ENCODE results near the gene THOC2. TPM values are rescaled to one million over a fixed set of nuclear protein-coding genes. Genes with fewer than 3 reads are reported as not detected.
"Not testable (repeated sequence)": the region's sequence is repeated elsewhere in the genome, so short reads cannot be mapped to it uniquely, and the experiment has no call there.

THOC2 gene
- total and polyA plus RNA-seq, 2 experiments from 2014 or later: 60.2 to 64.3 TPM

DNA sequence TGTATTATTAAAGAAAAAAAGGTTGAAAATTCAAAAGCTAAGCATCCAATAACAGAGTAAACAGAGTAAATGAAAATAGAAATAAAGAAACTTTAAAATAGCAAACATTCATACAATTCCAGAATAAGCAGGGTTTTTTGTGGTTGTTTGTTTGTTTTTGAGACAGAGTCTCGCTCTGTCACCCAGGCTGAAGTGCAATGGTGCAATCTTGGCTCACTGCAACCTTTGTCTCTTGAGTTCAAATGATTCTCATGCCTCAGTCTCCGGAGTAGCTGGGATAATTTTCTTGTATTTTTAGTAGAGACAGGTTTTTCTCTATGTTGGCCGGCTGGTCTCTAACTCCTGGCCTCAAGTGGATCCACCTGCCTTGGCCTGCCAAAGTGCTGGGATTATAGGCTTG, 6.6 kb upstream of the THOC2 start:
- no peak overlapping the region for H3K27ac ChIP-seq
- no peak for DNase-seq (ENCODE audit: low read depth in 1 of 2, low spot score in 1 of 2)
- H3K4me1 ChIP-seq (ENCODE audit: low read depth): no peaks in the 10 kb centered on the region
- H3K27me3 ChIP-seq: no peaks in the 10 kb centered on the region
- no peaks in the 10 kb centered on the region for H3K36me3 ChIP-seq
- no peaks in the 10 kb centered on the region for H3K9me3 ChIP-seq (ENCODE audit: low read depth)
- H3K4me3 ChIP-seq: no peak overlapping the region
- TF ChIP-seq, protein P1, sequence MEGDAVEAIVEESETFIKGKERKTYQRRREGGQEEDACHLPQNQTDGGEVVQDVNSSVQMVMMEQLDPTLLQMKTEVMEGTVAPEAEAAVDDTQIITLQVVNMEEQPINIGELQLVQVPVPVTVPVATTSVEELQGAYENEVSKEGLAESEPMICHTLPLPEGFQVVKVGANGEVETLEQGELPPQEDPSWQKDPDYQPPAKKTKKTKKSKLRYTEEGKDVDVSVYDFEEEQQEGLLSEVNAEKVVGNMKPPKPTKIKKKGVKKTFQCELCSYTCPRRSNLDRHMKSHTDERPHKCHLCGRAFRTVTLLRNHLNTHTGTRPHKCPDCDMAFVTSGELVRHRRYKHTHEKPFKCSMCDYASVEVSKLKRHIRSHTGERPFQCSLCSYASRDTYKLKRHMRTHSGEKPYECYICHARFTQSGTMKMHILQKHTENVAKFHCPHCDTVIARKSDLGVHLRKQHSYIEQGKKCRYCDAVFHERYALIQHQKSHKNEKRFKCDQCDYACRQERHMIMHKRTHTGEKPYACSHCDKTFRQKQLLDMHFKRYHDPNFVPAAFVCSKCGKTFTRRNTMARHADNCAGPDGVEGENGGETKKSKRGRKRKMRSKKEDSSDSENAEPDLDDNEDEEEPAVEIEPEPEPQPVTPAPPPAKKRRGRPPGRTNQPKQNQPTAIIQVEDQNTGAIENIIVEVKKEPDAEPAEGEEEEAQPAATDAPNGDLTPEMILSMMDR (IDR thresholded peaks at IDR 0.05; ENCODE audit: low read depth, low read length): no peak

DNA sequence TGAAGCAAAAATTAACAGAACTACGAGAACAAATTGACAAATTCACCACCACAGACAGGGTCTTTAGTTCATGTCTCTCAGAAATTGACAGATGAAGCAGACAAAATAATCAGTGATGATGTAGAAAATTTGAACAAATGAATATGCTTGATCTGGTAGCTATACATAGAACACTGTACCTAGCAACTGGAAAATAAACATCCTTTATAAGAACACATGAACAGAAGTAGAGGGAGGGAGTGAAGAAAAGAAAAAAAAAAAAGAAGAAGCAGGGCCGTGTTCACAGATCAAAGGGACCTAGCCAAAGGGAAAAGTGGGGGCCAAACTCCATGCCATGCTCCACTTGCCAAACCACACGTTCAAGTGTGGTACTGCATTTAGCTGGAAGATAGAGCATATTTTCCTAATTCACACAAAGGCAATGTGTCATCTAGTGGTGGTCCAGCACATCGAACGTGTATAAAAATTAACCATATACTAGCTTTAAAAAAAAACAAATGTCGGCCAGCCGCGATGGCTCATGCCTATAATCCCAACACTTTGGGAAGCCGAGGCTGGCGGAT, 5.6 kb upstream of the THOC2 start:
- Histone ChIP-seq H3K36me3 (no peaks in the 10 kb centered on the region), H3K4me1 (ENCODE audit: low read depth) (no peaks in the 10 kb centered on the region), H3K4me3 (no peak overlapping the region), H3K9me3 (ENCODE audit: low read depth) (no peaks in the 10 kb centered on the region), H3K27ac (no peak overlapping the region), H3K27me3 (no peaks in the 10 kb centered on the region)
- TF ChIP-seq, protein P1 (IDR thresholded peaks at IDR 0.05; ENCODE audit: low read depth, low read length): no peak
- no peak for DNase-seq (ENCODE audit: low read depth in 1 of 2, low spot score in 1 of 2)

DNA sequence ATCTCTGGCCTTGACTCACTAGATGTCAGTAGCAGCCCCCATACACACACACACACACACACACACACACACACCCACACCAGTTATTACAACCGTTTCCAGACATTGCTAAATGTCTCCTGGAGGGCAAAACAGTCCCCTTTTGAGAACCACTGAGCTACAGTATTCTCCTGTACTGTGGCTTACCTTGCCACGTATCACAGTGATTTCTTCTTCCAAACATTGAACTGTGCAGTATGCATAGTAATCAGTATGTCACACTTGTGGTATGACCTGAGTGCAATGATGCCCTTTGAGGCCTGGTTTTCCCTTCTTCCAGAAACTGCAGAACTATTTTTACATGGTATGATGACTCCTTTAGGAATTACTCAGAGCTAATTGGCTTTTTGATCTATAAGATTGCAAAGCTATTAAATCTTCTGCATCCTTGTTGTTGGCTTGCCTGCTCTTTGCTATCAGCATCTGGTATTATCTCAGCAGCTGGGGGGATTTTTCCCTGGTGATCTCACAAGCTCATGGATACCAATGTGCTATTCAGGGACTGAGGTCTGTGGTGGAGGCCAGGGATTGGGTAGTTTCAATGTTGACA, 3.6 kb upstream of the THOC2 start:
- peak overlapping the region; percentile 53 for H3K27ac ChIP-seq
- DNase-seq (ENCODE audit: low read depth in 1 of 2, low spot score in 1 of 2): peak in 1 of 2 donors; percentile 16
- no peaks in the 10 kb centered on the region for H3K36me3 ChIP-seq
- H3K4me1 ChIP-seq (ENCODE audit: low read depth): no peaks in the 10 kb centered on the region
- no peaks in the 10 kb centered on the region for H3K9me3 ChIP-seq (ENCODE audit: low read depth)
- H3K27me3 ChIP-seq: no peaks in the 10 kb centered on the region
- no peak overlapping the region for H3K4me3 ChIP-seq
- TF ChIP-seq, protein P1 (IDR thresholded peaks at IDR 0.05; ENCODE audit: low read depth, low read length): no peak

DNA sequence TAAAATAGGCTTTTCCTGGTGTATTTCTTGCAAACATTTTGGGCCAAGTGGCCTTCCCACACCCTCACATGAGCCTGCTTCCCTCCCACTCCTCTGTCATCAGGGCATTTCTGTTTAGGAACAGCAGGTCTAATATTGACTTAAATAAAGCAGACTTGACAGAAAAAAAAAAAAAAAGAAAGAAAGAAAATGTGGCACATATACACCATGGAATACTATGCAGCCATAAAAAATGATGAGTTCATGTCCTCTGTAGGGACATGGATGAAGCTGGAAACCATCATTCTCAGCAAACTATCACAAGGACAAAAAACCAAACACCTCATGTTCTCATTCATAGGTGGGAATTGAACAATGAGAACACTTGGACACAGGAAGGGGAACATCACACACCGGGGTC, 2.3 kb upstream of the THOC2 start:
- H3K36me3 ChIP-seq; H3K4me1 ChIP-seq (ENCODE audit: low read depth); DNase-seq (ENCODE audit: low read depth in 1 of 2, low spot score in 1 of 2); H3K27me3 ChIP-seq; H3K9me3 ChIP-seq (ENCODE audit: low read depth); H3K27ac ChIP-seq; H3K4me3 ChIP-seq: not testable (repeated sequence)

DNA sequence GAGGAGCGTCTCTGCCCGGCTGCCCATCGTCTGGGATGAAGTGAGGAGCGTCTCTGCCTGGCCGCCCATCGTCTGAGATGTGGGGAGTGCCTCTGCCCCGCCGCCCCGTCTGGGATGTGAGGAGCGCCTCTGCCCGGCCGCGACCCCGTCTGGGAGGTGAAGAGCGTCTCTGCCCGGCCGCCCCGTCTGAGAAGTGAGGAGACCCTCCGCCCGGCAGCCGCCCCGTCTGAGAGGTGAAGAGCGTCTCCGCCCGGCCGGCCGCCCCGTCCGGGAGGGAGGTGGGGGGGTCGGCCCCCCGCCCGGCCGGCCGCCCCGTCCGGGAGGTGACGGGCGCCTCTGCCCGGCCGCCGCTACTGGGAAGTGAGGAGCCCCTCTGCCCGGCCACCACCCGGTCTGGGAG, 1.2 kb upstream of the THOC2 start:
- not testable (repeated sequence) for H3K4me3 ChIP-seq; DNase-seq (ENCODE audit: low read depth in 1 of 2, low spot score in 1 of 2); H3K36me3 ChIP-seq; H3K4me1 ChIP-seq (ENCODE audit: low read depth); H3K27me3 ChIP-seq; H3K9me3 ChIP-seq (ENCODE audit: low read depth); H3K27ac ChIP-seq

DNA sequence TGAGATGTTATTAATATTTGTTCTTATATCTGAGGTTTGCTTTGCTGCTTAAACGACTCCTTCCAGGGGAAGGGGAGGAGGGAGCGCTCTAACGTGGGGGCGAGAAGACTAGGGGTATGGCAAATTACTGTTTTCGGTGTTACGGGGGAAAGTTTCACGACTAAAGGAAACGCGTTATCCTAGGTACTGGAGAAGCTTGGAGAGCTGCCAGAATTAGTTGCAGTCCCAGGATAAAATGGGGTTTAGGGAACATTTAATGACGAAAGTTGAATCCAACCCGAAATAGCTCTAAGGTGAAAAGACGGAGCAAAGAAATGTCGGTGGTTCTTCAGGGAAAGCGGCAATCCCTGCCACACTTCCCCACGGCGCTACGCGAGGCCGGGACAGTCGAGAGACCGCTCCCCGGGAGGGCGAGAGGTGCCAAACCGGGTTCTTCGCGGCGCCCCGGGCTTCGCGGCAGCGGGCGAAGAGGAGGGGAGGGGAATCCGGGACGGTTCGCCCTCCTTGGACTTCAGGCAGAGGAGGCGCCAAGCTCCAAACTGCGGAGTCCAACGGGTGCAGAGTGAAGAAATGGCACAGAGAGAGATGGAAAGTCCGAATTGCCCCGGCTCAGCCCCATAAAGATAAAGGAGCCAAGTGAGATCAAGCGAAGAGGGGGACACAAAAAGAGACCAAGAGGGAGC, 724 bp downstream of the THOC2 start:
- TF ChIP-seq, protein P1 (IDR thresholded peaks at IDR 0.05; ENCODE audit: low read depth, low read length): no peak
- Histone ChIP-seq H3K27ac (peak overlapping the region; percentile 85), H3K4me3 (peak overlapping the region; percentile 82), H3K36me3 (peaks cover 2% of the 10 kb centered on the region), H3K4me1 (ENCODE audit: low read depth) (no peaks in the 10 kb centered on the region), H3K27me3 (no peaks in the 10 kb centered on the region), H3K9me3 (ENCODE audit: low read depth) (no peaks in the 10 kb centered on the region)
- DNase-seq (ENCODE audit: low read depth in 1 of 2, low spot score in 1 of 2): peak; percentile 22 to 40

All from cardiac muscle cell (in vitro differentiated cells and primary cell).